K562 (cell line): ENCODE results near the gene ARID3A. TPM values are rescaled to one million over a fixed set of nuclear protein-coding genes. Genes with fewer than 3 reads are reported as not detected.

Experiments used
- ATAC-seq: fragments of 200-7000 bp; cut with Tn5 transposase; 3 replicates; pipeline ENCODE4 v1.9.1; 2020; ENCODE audit warnings: moderate library complexity
- BruUV-seq: library from RNA; stranded (reverse); fragments of 400-500 nt; replicated peaks from 2 replicates; lab custom pipeline; 2021; lab: Mats Ljungman, UMichigan
- CTCF ChIA-PET: fragments of 300-600 bp; formaldehyde crosslinking; extraction: SDS; loops from one replicate; lab custom pipeline; 2021; ENCODE audit warnings: low intra/inter-chr PET ratio; lab: Yijun Ruan, JAX
- POLR2A ChIA-PET: fragments of 300-600, 350-650 bp; sonication (Branson Sonifier 250); formaldehyde crosslinking; extraction: SDS; loops from one replicate; lab custom pipeline; 2021; ENCODE audit warnings: antibody characterized with exemption, inconsistent platforms; lab: Yijun Ruan, JAX
- DNase-seq, 4 experiments: peaks; one replicate each; pipeline versions ENCODE4 v3.0.0 to v3.0.0-alpha.2; 2011 to 2018; ENCODE audit warnings: low spot score in 3 of 4, mixed read lengths in 3 of 4; ENCODE audit errors: extremely low read depth in 1 of 4
- FAIRE-seq: peaks from 2 replicates; lab custom pipeline; 2011; peaks lifted over from hg19 to GRCh38; lab: Jason Lieb, UNC
- H2AFZ ChIP-seq: 2 replicates; pipeline ENCODE4 v1.6.0; 2011; ENCODE audit warnings: low read depth, low read length, control low read depth, inconsistent platforms
- H3K27ac ChIP-seq: fragments of 200-600 bp; 3 replicates; pipeline ENCODE4 v1.8.0; 2011; ENCODE audit warnings: low read depth, mild to moderate bottlenecking, control low read depth, inconsistent platforms, low read length, moderate library complexity, mixed read lengths; ENCODE audit errors: extremely low read depth
- H3K27me3 ChIP-seq, 2 experiments: fragments of 300-600 bp in 1 of 2; 2 replicates in 1 of 2; 3 replicates in 1 of 2; pipeline versions ENCODE4 v1.6.0 to v1.8.0; 2011; ENCODE audit warnings: inconsistent platforms in 2 of 2, low read length in 2 of 2, mild to moderate bottlenecking in 1 of 2, mixed read lengths in 1 of 2, moderate library complexity in 1 of 2; ENCODE audit not compliant: control insufficient read depth in 2 of 2, insufficient read depth in 2 of 2
- H3K36me3 ChIP-seq: fragments of 300-600 bp; 3 replicates; pipeline ENCODE4 v1.8.0; 2011; ENCODE audit warnings: mild to moderate bottlenecking, low read length, inconsistent platforms; ENCODE audit not compliant: control insufficient read depth, insufficient read depth
- H3K4me1 ChIP-seq, 2 experiments: fragments of 200-600 bp in 1 of 2; replicated peaks in 1 of 2; 2 replicates in 1 of 2; 3 replicates in 1 of 2; pipeline versions ENCODE4 v1.5.1 to v1.8.0; 2011; ENCODE audit warnings: inconsistent platforms in 2 of 2, low read length in 2 of 2, mild to moderate bottlenecking in 1 of 2, mixed read lengths in 1 of 2, moderate library complexity in 1 of 2; ENCODE audit not compliant: control insufficient read depth in 2 of 2, insufficient read depth in 2 of 2
- H3K4me2 ChIP-seq: 2 replicates; pipeline ENCODE4 v1.6.1; 2011; ENCODE audit warnings: low read length, control low read depth, inconsistent platforms, mixed read lengths; ENCODE audit not compliant: insufficient read depth
- H3K4me3 ChIP-seq: fragments of 200-600 bp; sonication (generic), shearing (Covaris generic); 2 replicates; pipeline ENCODE4 v1.5.1; 2016; ENCODE audit warnings: control low read depth, inconsistent platforms
- H3K79me2 ChIP-seq: fragments of 200-600 bp; 3 replicates; pipeline ENCODE4 v1.8.0; 2011; ENCODE audit warnings: low read length, inconsistent platforms; ENCODE audit not compliant: control insufficient read depth, insufficient read depth
- H3K9ac ChIP-seq, 2 experiments: 2 replicates each; pipeline versions ENCODE4 v1.6.0 to v1.6.1; 2011; ENCODE audit warnings: low read depth in 2 of 2, low read length in 2 of 2, control low read depth in 1 of 2, inconsistent platforms in 1 of 2, mild to moderate bottlenecking in 1 of 2, mixed read lengths in 1 of 2; ENCODE audit not compliant: insufficient read depth in 1 of 2
- H3K9me1 ChIP-seq: one replicate; pipeline ENCODE4 v1.6.0; 2011; ENCODE audit warnings: inconsistent platforms, mild to moderate bottlenecking, low read length, moderate library complexity; ENCODE audit not compliant: control insufficient read depth, insufficient read depth
- H3K9me3 ChIP-seq: replicated peaks from 2 replicates; pipeline ENCODE4 v1.5.1; 2011; ENCODE audit warnings: low read depth, low read length, inconsistent platforms; ENCODE audit not compliant: control insufficient read depth, insufficient read depth
- H4K20me1 ChIP-seq: replicated peaks from 2 replicates; pipeline ENCODE4 v1.6.1; 2011; ENCODE audit warnings: low read length, inconsistent platforms, mixed read lengths; ENCODE audit not compliant: control insufficient read depth, insufficient read depth
- RBFOX2 ChIP-seq: fragments of 200-400 bp; formaldehyde crosslinking; IDR thresholded peaks from 2 replicates; pipeline ENCODE4 v1.6.1; 2017; ENCODE audit warnings: low read depth, mild to moderate bottlenecking, low read length, moderate library complexity
- ZKSCAN3 ChIP-seq: fragments of 250-450 bp; sonication (Bioruptor Pico); IDR thresholded peaks from 2 replicates; pipeline ENCODE4 v1.4.0; 2020
- ZNF77 ChIP-seq: fragments of 250-450 bp; sonication (Bioruptor Pico); IDR thresholded peaks from 2 replicates; pipeline ENCODE4 v1.5.0; 2020
- WGBS: fragments of 100-300 bp; shearing (Covaris generic); methylation state at CpG from one replicate; pipeline ENCODE4 v1.1.6; 2016; ENCODE audit warnings: low coverage, mixed read lengths; ENCODE audit not compliant: insufficient coverage; ENCODE audit errors: missing lambda C conversion rate; 5-methylcytosine and 5-hydroxymethylcytosine counted together
- in situ Hi-C: fragments of 300-500 bp; cut with MboI; formaldehyde crosslinking; loops from 4 replicates; pipeline ENCODE4 v1.15.0; 2018; ENCODE audit warnings: inconsistent platforms, mixed read lengths
- intact Hi-C: fragments of 100-400 bp; cut with micrococcal nuclease; formaldehyde crosslinking; loops from 2 replicates; pipeline ENCODE4 v1.14.2; 2022
- polyA plus RNA-seq, 8 experiments: library from polyadenylated mRNA; depleted of rRNA in 4 of 8; stranded (reverse) in 5 of 8; unstranded in 3 of 8; fragments of >200 nt; fragmentation: Nextera tagmentation in 2 of 8; fragmentation: Illumina TruSeq in 1 of 8; extraction: Ambion mirVana in 2 of 8; extraction: Trizol in 1 of 8; gene quantifications; 2 replicates each; pipeline versions ENCODE4 v1.2.1 to v1.2.3, GENCODE V29; 2011 to 2014; ENCODE audit warnings: inconsistent platforms in 1 of 8, missing spikeins in 1 of 8
- total RNA-seq, 7 experiments: library from RNA; depleted of rRNA in 6 of 7; stranded (reverse); fragments of >200 nt in 6 of 7; fragmentation: Illumina TruSeq in 2 of 7; extraction: Trizol in 2 of 7; gene quantifications; 2 replicates each; pipeline versions ENCODE4 v1.2.1 to v1.2.3, GENCODE V29; 2011 to 2021; ENCODE audit warnings: low replicate concordance in 1 of 7
- TF ChIP-seq, protein P1 (sequence below): fragments of 450-650 bp; IDR thresholded peaks from 2 replicates; pipeline ENCODE4 v1.7.0; 2016; ENCODE audit warnings: borderline replicate concordance

The ARID3A gene
- total and polyA plus RNA-seq, 9 of the 15 experiments (the other 6 are each of a cell fraction or from before 2014, with no cell fraction given), result 1.4 to 118 (median 31.2) TPM

DNA sequence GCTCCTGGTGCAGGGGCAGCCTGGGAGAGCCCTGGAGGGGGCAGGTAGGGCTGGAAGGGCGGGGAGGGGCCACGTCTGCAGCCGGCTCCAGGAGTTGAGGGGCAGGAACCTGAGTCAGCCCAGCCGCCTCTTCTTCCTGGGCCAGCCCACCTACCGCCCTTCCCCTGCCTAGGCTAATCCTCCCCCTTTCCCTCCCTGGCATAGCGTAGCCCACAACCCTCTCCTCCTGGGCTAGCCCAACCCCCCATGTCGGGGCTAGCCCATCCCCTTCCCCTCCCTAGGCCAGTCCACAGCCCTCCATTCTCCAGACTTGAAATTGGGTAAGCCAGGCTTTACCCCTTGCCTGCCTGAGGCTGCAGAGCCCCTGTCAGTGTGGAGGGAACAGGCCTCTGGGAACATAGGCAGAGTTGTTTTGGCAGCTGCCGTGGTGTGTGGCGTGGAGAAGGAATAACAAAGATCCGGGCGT, 37.7 kb downstream of the ARID3A start:
- H3K79me2 ChIP-seq, result peaks cover 40% of the 10 kb centered on the region
- H3K4me2 ChIP-seq, result no peak overlapping the region
- FAIRE-seq, result no peak
- no peak for DNase-seq
- 89% methylated on average over 7 of the region's 11 CpGs for WGBS
- no peak overlapping the region; the same call in 2 of the 3 replicates for H3K27ac ChIP-seq
- H3K9me1 ChIP-seq, result no peaks in the 10 kb centered on the region
- H3K4me3 ChIP-seq, result no peak overlapping the region
- H4K20me1 ChIP-seq, result no peaks in the 10 kb centered on the region
- intact Hi-C loops (no loop called here), in situ Hi-C loops (no loop called here)
- H3K9ac ChIP-seq, result peak overlapping the region in 1 of 2 experiments; percentile 82; a peak in 1 of 4 replicates
- no peaks in the 10 kb centered on the region for H3K27me3 ChIP-seq
- CTCF ChIA-PET, result no interaction called here
- H3K36me3 ChIP-seq, result peaks cover 77% of the 10 kb centered on the region
- POLR2A ChIA-PET, result no interaction called here
- peaks cover 15% of the 10 kb centered on the region for H3K9me3 ChIP-seq
- no peak overlapping the region for H2AFZ ChIP-seq
- ATAC-seq, result no peak
- no TSS peak for BruUV-seq
- TF ChIP-seq ZKSCAN3 (CRISPR knock-in tag) (peak; percentile 70), ZNF77 (CRISPR knock-in tag) (no peak), RBFOX2 (peak; percentile 17; the same call in 1 of the 2 replicates)
- TF ChIP-seq, protein P1, sequence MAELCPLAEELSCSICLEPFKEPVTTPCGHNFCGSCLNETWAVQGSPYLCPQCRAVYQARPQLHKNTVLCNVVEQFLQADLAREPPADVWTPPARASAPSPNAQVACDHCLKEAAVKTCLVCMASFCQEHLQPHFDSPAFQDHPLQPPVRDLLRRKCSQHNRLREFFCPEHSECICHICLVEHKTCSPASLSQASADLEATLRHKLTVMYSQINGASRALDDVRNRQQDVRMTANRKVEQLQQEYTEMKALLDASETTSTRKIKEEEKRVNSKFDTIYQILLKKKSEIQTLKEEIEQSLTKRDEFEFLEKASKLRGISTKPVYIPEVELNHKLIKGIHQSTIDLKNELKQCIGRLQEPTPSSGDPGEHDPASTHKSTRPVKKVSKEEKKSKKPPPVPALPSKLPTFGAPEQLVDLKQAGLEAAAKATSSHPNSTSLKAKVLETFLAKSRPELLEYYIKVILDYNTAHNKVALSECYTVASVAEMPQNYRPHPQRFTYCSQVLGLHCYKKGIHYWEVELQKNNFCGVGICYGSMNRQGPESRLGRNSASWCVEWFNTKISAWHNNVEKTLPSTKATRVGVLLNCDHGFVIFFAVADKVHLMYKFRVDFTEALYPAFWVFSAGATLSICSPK, result no peak
- H3K4me1 ChIP-seq, result peaks cover 38 to 65% of the 10 kb centered on the region in 2 experiments
